Activated CD4-positive, alpha-beta T cell treated with anti-CD3 and anti-CD28 coated beads, Interleukin-2, Interleukin-6, amounts not matched to agents 100 ng/mL and 50 ng/mL, durations not matched to agents 16 hours and 8 hours (primary cell): ENCODE data around the gene FSTL3.
"Not testable (repeated sequence)": the region's sequence is repeated elsewhere in the genome, so short reads cannot be mapped to it uniquely, and the experiment has no call there.

Source experiments
- DNase-seq: peaks from one replicate; pipeline ENCODE4 v3.0.0-alpha.2; 2020

FSTL3 gene

GRCh38 chr19:711254-711653 is 35.1 kb downstream of the FSTL3 start:
- no peak for DNase-seq

- no peak for DNase-seq
Observed at GRCh38 chr19:715347-715746, 39.2 kb downstream of the FSTL3 start.

- DNase-seq: no peak
Observed at GRCh38 chr19:718251-718951, 42.2 kb downstream of the FSTL3 start.

- DNase-seq: no peak
Observed at GRCh38 chr19:718991-719512, 42.9 kb downstream of the FSTL3 start.

GRCh38 chr19:719636-720344 is 43.6 kb downstream of the FSTL3 start:
- no peak for DNase-seq

- DNase-seq: no peak
Observed at GRCh38 chr19:720345-721160, 44.4 kb downstream of the FSTL3 start.

GRCh38 chr19:722553-723101 is 46.4 kb downstream of the FSTL3 start:
- DNase-seq: no peak

- no peak for DNase-seq
Observed at GRCh38 chr19:723247-723646, 47.1 kb downstream of the FSTL3 start.

GRCh38 chr19:723714-724113 is 47.5 kb downstream of the FSTL3 start:
- DNase-seq: no peak

- no peak for DNase-seq
Observed at GRCh38 chr19:725461-726089, 49.4 kb downstream of the FSTL3 start.

GRCh38 chr19:726993-727956 is 51.1 kb downstream of the FSTL3 start:
- DNase-seq: no peak

- DNase-seq: no peak
Observed at GRCh38 chr19:728011-728410, 51.8 kb downstream of the FSTL3 start.

- not testable (repeated sequence) for DNase-seq
Observed at GRCh38 chr19:729564-729963, 53.4 kb downstream of the FSTL3 start.

GRCh38 chr19:729965-730668 is 53.9 kb downstream of the FSTL3 start:
- no peak for DNase-seq

- no peak for DNase-seq
Observed at GRCh38 chr19:731000-731399, 54.8 kb downstream of the FSTL3 start.

GRCh38 chr19:732148-733069 is 56.2 kb downstream of the FSTL3 start:
- DNase-seq: no peak
